Activated naive CD8-positive, alpha-beta T cell treated with anti-CD3 and anti-CD28 coated beads, Interleukin-2, amount 50 U/mL, for 16 hours (primary cell): ENCODE results near the gene NXPH1.

Source experiments
- DNase-seq: peaks from one replicate; pipeline ENCODE4 v3.0.0-alpha.2; 2020; ENCODE audit warnings: low read depth, low spot score

NXPH1 gene

GRCh38 chr7:8435590-8436545 is 2.5 kb downstream of the NXPH1 start:
- DNase-seq, result no peak

- DNase-seq, result no peak
Measured at GRCh38 chr7:8436965-8437364, 3.6 kb downstream of the NXPH1 start.

GRCh38 chr7:8437606-8438005 is 4.2 kb downstream of the NXPH1 start:
- DNase-seq, result no peak

- DNase-seq, result no peak
Measured at GRCh38 chr7:8440670-8441069, 7.3 kb downstream of the NXPH1 start.

GRCh38 chr7:8441106-8441965 is 7.9 kb downstream of the NXPH1 start:
- no peak for DNase-seq

GRCh38 chr7:8442051-8442813 is 8.8 kb downstream of the NXPH1 start:
- DNase-seq, result no peak

- no peak for DNase-seq
Measured at GRCh38 chr7:8442814-8443304, 9.4 kb downstream of the NXPH1 start.

- no peak for DNase-seq
Measured at GRCh38 chr7:8443576-8444467, 10.4 kb downstream of the NXPH1 start.

GRCh38 chr7:8444468-8444769 is 11.0 kb downstream of the NXPH1 start:
- DNase-seq, result no peak

GRCh38 chr7:8453535-8453934 is 20.1 kb downstream of the NXPH1 start:
- no peak for DNase-seq

- no peak for DNase-seq
Measured at GRCh38 chr7:8455426-8455825, 22.0 kb downstream of the NXPH1 start.

GRCh38 chr7:8462309-8462708 is 28.9 kb downstream of the NXPH1 start:
- no peak for DNase-seq

GRCh38 chr7:8465338-8465737 is 31.9 kb downstream of the NXPH1 start:
- DNase-seq, result no peak

- no peak for DNase-seq
Measured at GRCh38 chr7:8480527-8480926, 47.1 kb downstream of the NXPH1 start.

- no peak for DNase-seq
Measured at GRCh38 chr7:8481096-8481495, 47.7 kb downstream of the NXPH1 start.

- DNase-seq, result no peak
Measured at GRCh38 chr7:8481752-8482446, 48.5 kb downstream of the NXPH1 start.

- DNase-seq, result no peak
Measured at GRCh38 chr7:8490391-8491045, 57.1 kb downstream of the NXPH1 start.

GRCh38 chr7:8491106-8491505 is 57.7 kb downstream of the NXPH1 start:
- DNase-seq, result no peak
